H9 (cell line): ENCODE results near the gene ARFGEF2. TPM values are rescaled to one million over a fixed set of nuclear protein-coding genes. Genes with fewer than 3 reads are reported as not detected.

Source experiments
- DNase-seq: peaks from one replicate; pipeline ENCODE4 v3.0.0-alpha.2; 2017
- H2AFZ ChIP-seq: one replicate; pipeline ENCODE4 v1.6.1; 2013; ENCODE audit warnings: mild to moderate bottlenecking, low read length, control low read depth, moderate library complexity
- H2AK5ac ChIP-seq: 2 replicates; pipeline ENCODE4 v1.6.1; 2013; ENCODE audit warnings: low read length, control low read depth, mixed read lengths; ENCODE audit not compliant: insufficient read length
- H2BK120ac ChIP-seq: one replicate; pipeline ENCODE4 v1.6.1; 2013; ENCODE audit warnings: low read depth, mild to moderate bottlenecking, low read length, control low read depth, inconsistent platforms; ENCODE audit not compliant: poor library complexity, severe bottlenecking
- H2BK12ac ChIP-seq: 2 replicates; pipeline ENCODE4 v1.6.1; 2013; ENCODE audit warnings: low read length, control low read depth, mixed read lengths, low read depth; ENCODE audit not compliant: insufficient read length
- H2BK15ac ChIP-seq: 2 replicates; pipeline ENCODE4 v1.6.1; 2013; ENCODE audit warnings: low read depth, low read length, control low read depth
- H2BK20ac ChIP-seq: one replicate; pipeline ENCODE4 v1.6.1; 2013; ENCODE audit warnings: low read depth, mild to moderate bottlenecking, low read length, control low read depth, inconsistent platforms; ENCODE audit not compliant: poor library complexity, severe bottlenecking
- H2BK5ac ChIP-seq: 2 replicates; pipeline ENCODE4 v1.6.1; 2013; ENCODE audit warnings: low read length, control low read depth, mixed read lengths; ENCODE audit not compliant: insufficient read length
- H3K14ac ChIP-seq: 2 replicates; pipeline ENCODE4 v1.6.1; 2013; ENCODE audit warnings: low read length, control low read depth; ENCODE audit not compliant: insufficient read depth
- H3K18ac ChIP-seq: 2 replicates; pipeline ENCODE4 v1.6.1; 2013; ENCODE audit warnings: low read depth, mild to moderate bottlenecking, mixed read lengths, low read length, control low read depth; ENCODE audit not compliant: insufficient read length
- H3K23ac ChIP-seq: 2 replicates; pipeline ENCODE4 v1.6.1; 2013; ENCODE audit warnings: low read length, control low read depth, mixed read lengths, low read depth; ENCODE audit not compliant: insufficient read length
- H3K23me2 ChIP-seq: 2 replicates; pipeline ENCODE4 v1.6.1; 2013; ENCODE audit warnings: low read depth, mild to moderate bottlenecking, mixed read lengths, low read length, control low read depth; ENCODE audit not compliant: insufficient read length, poor library complexity, severe bottlenecking
- H3K27ac ChIP-seq: 2 replicates; pipeline ENCODE4 v1.5.1; 2013; ENCODE audit warnings: low read length, control low read depth, mixed read lengths, low read depth; ENCODE audit not compliant: insufficient read length
- H3K27me3 ChIP-seq: 2 replicates; pipeline ENCODE4 v1.6.1; 2013; ENCODE audit warnings: low read length, control low read depth, inconsistent platforms; ENCODE audit not compliant: insufficient read depth
- H3K4ac ChIP-seq: 2 replicates; pipeline ENCODE4 v1.6.1; 2013; ENCODE audit warnings: low read depth, mild to moderate bottlenecking, control low read depth, inconsistent platforms, low read length, moderate library complexity
- H3K4me1 ChIP-seq: 2 replicates; pipeline ENCODE4 v1.6.1; 2013; ENCODE audit warnings: low read length, control low read depth, inconsistent platforms; ENCODE audit not compliant: insufficient read depth
- H3K4me2 ChIP-seq: 2 replicates; pipeline ENCODE4 v1.6.1; 2013; ENCODE audit warnings: low read length, control low read depth, mixed read lengths; ENCODE audit not compliant: insufficient read length, insufficient read depth
- H3K56ac ChIP-seq: 2 replicates; pipeline ENCODE4 v1.6.1; 2013; ENCODE audit warnings: low read depth, mild to moderate bottlenecking, mixed read lengths, low read length, control low read depth; ENCODE audit not compliant: insufficient read length
- H3K79me1 ChIP-seq: 2 replicates; pipeline ENCODE4 v1.6.1; 2013; ENCODE audit warnings: low read depth, mild to moderate bottlenecking, moderate library complexity, low read length, control low read depth, inconsistent platforms; ENCODE audit not compliant: insufficient read depth, poor library complexity, severe bottlenecking
- H3K79me2 ChIP-seq: 2 replicates; pipeline ENCODE4 v1.6.1; 2013; ENCODE audit warnings: low read length, control low read depth, inconsistent platforms; ENCODE audit not compliant: insufficient read depth
- H3K9ac ChIP-seq: 2 replicates; pipeline ENCODE4 v1.6.1; 2013; ENCODE audit warnings: low read length, control low read depth, mixed read lengths; ENCODE audit not compliant: insufficient read length; ENCODE audit errors: extremely low read depth
- H3K9me3 ChIP-seq: one replicate; pipeline ENCODE4 v1.6.1; 2013; ENCODE audit warnings: low read depth, low read length, inconsistent platforms; ENCODE audit not compliant: control insufficient read depth
- H3T11ph ChIP-seq: one replicate; pipeline ENCODE4 v1.6.1; 2013; ENCODE audit warnings: mild to moderate bottlenecking, low read length, control low read depth, inconsistent platforms
- H4K20me1 ChIP-seq: one replicate; pipeline ENCODE4 v1.6.1; 2013; ENCODE audit not compliant: control insufficient read depth, insufficient read length, insufficient read depth
- H4K5ac ChIP-seq: 2 replicates; pipeline ENCODE4 v1.6.1; 2013; ENCODE audit warnings: low read depth, mild to moderate bottlenecking, mixed read lengths, low read length, control low read depth; ENCODE audit not compliant: insufficient read length
- H4K8ac ChIP-seq: replicated peaks from 2 replicates; pipeline ENCODE4 v1.6.1; 2013; ENCODE audit warnings: low read length, control low read depth, mixed read lengths, low read depth; ENCODE audit not compliant: insufficient read length
- H4K91ac ChIP-seq: 2 replicates; pipeline ENCODE4 v1.6.1; 2013; ENCODE audit warnings: low read depth, mild to moderate bottlenecking, moderate library complexity, mixed read lengths, low read length, control low read depth; ENCODE audit not compliant: insufficient read length
- H3K27ac Mint-ChIP-seq, 3 experiments: 2 replicates in 2 of 3; 3 replicates in 1 of 3; pipeline ENCODE4 v1.8.0; 2020 to 2021; ENCODE audit warnings: mixed read lengths in 3 of 3, mild to moderate bottlenecking in 1 of 3, moderate library complexity in 1 of 3
- H3K27me3 Mint-ChIP-seq: 2 replicates; pipeline ENCODE4 v1.8.0; 2021; ENCODE audit warnings: low read depth, mild to moderate bottlenecking, moderate library complexity, mixed read lengths
- H3K36me3 Mint-ChIP-seq, 3 experiments: 2 replicates in 2 of 3; 3 replicates in 1 of 3; pipeline ENCODE4 v1.8.0; 2020 to 2021; ENCODE audit warnings: low read depth in 3 of 3, mixed read lengths in 3 of 3; ENCODE audit not compliant: insufficient read depth in 1 of 3
- H3K4me1 Mint-ChIP-seq, 2 experiments: 2 replicates each; pipeline ENCODE4 v1.8.0; 2020; ENCODE audit warnings: mixed read lengths in 2 of 2
- H3K4me3 Mint-ChIP-seq, 2 experiments: 2 replicates in 1 of 2; 3 replicates in 1 of 2; pipeline ENCODE4 v1.8.0; 2020 to 2021; ENCODE audit warnings: mild to moderate bottlenecking in 2 of 2, mixed read lengths in 2 of 2, moderate library complexity in 1 of 2
- H3K9me3 Mint-ChIP-seq, 2 experiments: 2 replicates in 1 of 2; 3 replicates in 1 of 2; pipeline ENCODE4 v1.8.0; 2020; ENCODE audit warnings: mild to moderate bottlenecking in 2 of 2, mixed read lengths in 2 of 2, moderate library complexity in 1 of 2
- WGBS: extraction: QIAGEN DNeasy Blood & Tissue Kit; methylation state at CpG from one replicate; pipeline ENCODE4 v1.1.7; 2013; ENCODE audit warnings: missing lambda C conversion rate, low lambda C conversion rate, mixed read lengths; ENCODE audit not compliant: insufficient read length; ENCODE audit errors: extremely low coverage; 5-methylcytosine and 5-hydroxymethylcytosine counted together
- total RNA-seq: library from RNA; stranded (reverse); gene quantifications from 2 replicates; pipeline ENCODE4 v1.2.1, GENCODE V29; 2021
- TF ChIP-seq, protein P1 (sequence below): fragments of 200-600 bp; sonication (generic); conservative IDR thresholded peaks from 3 replicates; pipeline ENCODE4 v1.8.0; 2021; ENCODE audit warnings: antibody characterized with exemption, mild to moderate bottlenecking

ARFGEF2 gene
- total RNA-seq, 1 experiment from 2014 or later: 16.6 TPM

DNA sequence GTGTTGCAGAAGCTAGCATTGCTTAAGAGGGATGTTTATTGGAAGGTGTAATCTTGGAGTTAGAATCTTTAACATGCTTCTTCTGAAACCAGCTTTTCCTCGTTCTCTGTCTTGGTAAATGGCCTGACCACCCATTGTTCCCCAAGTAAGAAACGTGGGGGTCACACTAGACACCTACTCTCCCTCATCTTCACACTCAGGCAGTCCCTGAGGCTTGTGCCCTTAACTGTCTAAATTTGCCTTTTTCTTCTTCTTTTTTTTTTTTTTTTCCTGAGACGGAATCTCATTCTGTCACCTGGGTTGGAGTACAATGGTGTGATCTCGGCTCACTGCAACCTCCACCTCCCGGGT lies 16.2 kb upstream of the ARFGEF2 start:
- TF ChIP-seq, protein P1, sequence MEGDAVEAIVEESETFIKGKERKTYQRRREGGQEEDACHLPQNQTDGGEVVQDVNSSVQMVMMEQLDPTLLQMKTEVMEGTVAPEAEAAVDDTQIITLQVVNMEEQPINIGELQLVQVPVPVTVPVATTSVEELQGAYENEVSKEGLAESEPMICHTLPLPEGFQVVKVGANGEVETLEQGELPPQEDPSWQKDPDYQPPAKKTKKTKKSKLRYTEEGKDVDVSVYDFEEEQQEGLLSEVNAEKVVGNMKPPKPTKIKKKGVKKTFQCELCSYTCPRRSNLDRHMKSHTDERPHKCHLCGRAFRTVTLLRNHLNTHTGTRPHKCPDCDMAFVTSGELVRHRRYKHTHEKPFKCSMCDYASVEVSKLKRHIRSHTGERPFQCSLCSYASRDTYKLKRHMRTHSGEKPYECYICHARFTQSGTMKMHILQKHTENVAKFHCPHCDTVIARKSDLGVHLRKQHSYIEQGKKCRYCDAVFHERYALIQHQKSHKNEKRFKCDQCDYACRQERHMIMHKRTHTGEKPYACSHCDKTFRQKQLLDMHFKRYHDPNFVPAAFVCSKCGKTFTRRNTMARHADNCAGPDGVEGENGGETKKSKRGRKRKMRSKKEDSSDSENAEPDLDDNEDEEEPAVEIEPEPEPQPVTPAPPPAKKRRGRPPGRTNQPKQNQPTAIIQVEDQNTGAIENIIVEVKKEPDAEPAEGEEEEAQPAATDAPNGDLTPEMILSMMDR: no peak
- Mint-ChIP-seq H3K27ac (no peak overlapping the region), H3K27me3 (peaks cover 26% of the 10 kb centered on the region), H3K9me3 (peaks cover 14% of the 10 kb centered on the region in 2 experiments; a peak in 4 of 5 replicates), H3K4me3 (no peak overlapping the region), H3K36me3 (peaks cover 0 to 4% (median 0%) of the 10 kb centered on the region in 3 experiments; a peak in 1 of 7 replicates), H3K4me1 (peaks cover 7 to 11% of the 10 kb centered on the region in 2 experiments)
- Histone ChIP-seq H3K4me2 (no peak overlapping the region), H2BK5ac (no peak overlapping the region), H4K8ac (no peak overlapping the region), H2AFZ (no peak overlapping the region), H3K4me1 (peaks cover 4% of the 10 kb centered on the region; the same call in 1 of the 2 replicates), H2AK5ac (no peak overlapping the region), H2BK12ac (no peak overlapping the region), H3K56ac (no peak overlapping the region), H3K27ac (no peak overlapping the region), H3K4ac (no peak overlapping the region), H2BK15ac (no peak overlapping the region), H3K9me3 (peaks cover 7% of the 10 kb centered on the region), H3K27me3 (no peaks in the 10 kb centered on the region), H4K20me1 (no peaks in the 10 kb centered on the region), H3K79me1 (no peaks in the 10 kb centered on the region), H2BK20ac (no peak overlapping the region), H3K23ac (no peak overlapping the region), H3K18ac (no peak overlapping the region), H4K91ac (no peak overlapping the region), H3K23me2 (no peaks in the 10 kb centered on the region), H3K14ac (no peak overlapping the region), H3K9ac (no peak overlapping the region), H4K5ac (no peak overlapping the region), H3T11ph (no peak overlapping the region), H3K79me2 (no peaks in the 10 kb centered on the region), H2BK120ac (peak overlapping the region; percentile 69)
- no CpG with 5 or more reads among the region's 5 CpGs for WGBS
- DNase-seq: no peak
